Esophagus muscularis mucosa (tissue), 4 donors: ENCODE data around the gene SDF2L1. TPM values are rescaled to one million over a fixed set of nuclear protein-coding genes. Genes with fewer than 3 reads are reported as not detected.
"Not testable (repeated sequence)": the region's sequence is repeated elsewhere in the genome, so short reads cannot be mapped to it uniquely, and the experiment has no call there.

Experiments used
- DNase-seq: peaks from one replicate; pipeline ENCODE4 v3.0.0-alpha.2; 2017; ENCODE audit errors: extremely low spot score
- H3K27ac ChIP-seq, 4 donors: fragments of 200-600 bp; sonication (generic); replicated peaks in 1 of 4; 1 replicate in 3 of 4; 2 replicates in 1 of 4; pipeline ENCODE4 v1.5.1; 2016 to 2019; ENCODE audit warnings: mild to moderate bottlenecking in 1 of 4
- H3K27me3 ChIP-seq, 4 donors: fragments of 200-600 bp; sonication (generic); one replicate each; pipeline versions ENCODE4 v1.5.1 to v1.6.0; 2016 to 2019
- H3K36me3 ChIP-seq, 4 donors: fragments of 200-600 bp; sonication (generic); one replicate each; pipeline ENCODE4 v1.5.1; 2016 to 2019
- H3K4me1 ChIP-seq, 4 donors: fragments of 200-600 bp; sonication (generic); one replicate each; pipeline ENCODE4 v1.5.1; 2016 to 2019
- H3K4me3 ChIP-seq, 4 donors: fragments of 200-600 bp; sonication (generic); 1 replicate in 2 of 4; 2 replicates in 2 of 4; pipeline ENCODE4 v1.5.1; 2016 to 2019; ENCODE audit warnings: mild to moderate bottlenecking in 4 of 4, moderate library complexity in 1 of 4
- H3K9me3 ChIP-seq, 4 donors: fragments of 200-600 bp; sonication (generic); 1 replicate in 3 of 4; 2 replicates in 1 of 4; pipeline ENCODE4 v1.5.1; 2016 to 2019
- CTCF ChIP-seq, 3 experiments: fragments of 200-600 bp in 2 of 3; fragments of 450-650 bp in 1 of 3; sonication (generic) in 2 of 3; IDR thresholded peaks; one replicate each; pipeline ENCODE4 v1.5.1; 2017 to 2019; ENCODE audit warnings: antibody characterized with exemption in 3 of 3, mild to moderate bottlenecking in 2 of 3, moderate library complexity in 1 of 3
- EP300 ChIP-seq: sonication (generic); formaldehyde crosslinking; IDR thresholded peaks from one replicate; pipeline ENCODE4 v1.6.1; 2017; ENCODE audit warnings: antibody characterized with exemption
- POLR2A ChIP-seq: fragments of 450-650 bp; IDR thresholded peaks from one replicate; pipeline ENCODE4 v1.6.1; 2017; ENCODE audit warnings: antibody characterized with exemption, moderate library complexity, mild to moderate bottlenecking, low read depth
- POLR2AphosphoS5 ChIP-seq, 2 donors: sonication (generic); formaldehyde crosslinking; IDR thresholded peaks; one replicate each; pipeline ENCODE4 v1.6.1; 2017; ENCODE audit warnings: antibody characterized with exemption in 2 of 2
- WGBS: methylation state at CpG from one replicate; pipeline ENCODE4 v1.1.5; 2018; 5-methylcytosine and 5-hydroxymethylcytosine counted together
- intact Hi-C: fragments of 100-400 bp; cut with DNase I; formaldehyde crosslinking; loops from one replicate; pipeline ENCODE4 v1.15.1; 2023
- total RNA-seq, 4 donors: library from RNA; depleted of rRNA; stranded (reverse); fragments of >200 nt; gene quantifications; one replicate each; pipeline versions ENCODE4 v1.1.0 to v1.2.1, GENCODE V29; 2016

The SDF2L1 gene
- total RNA-seq, 4 donors from 2014 or later = 22.4 to 40.8 (median 29.3) TPM

- no peak overlapping the region for H3K27ac ChIP-seq
- no peak for DNase-seq
- intact Hi-C loops = no loop called here
- no peaks in the 10 kb centered on the region for H3K9me3 ChIP-seq
- peaks cover 0 to 35% (median 10%) of the 10 kb centered on the region in 4 donors for H3K36me3 ChIP-seq
- 90% methylated on average over 16 of the region's 22 CpGs for WGBS
- TF ChIP-seq CTCF (IDR thresholded peaks at IDR 0.05) = no peak
- TF ChIP-seq EP300 = no peak
- TF ChIP-seq POLR2A = no peak
- no peak for TF ChIP-seq POLR2AphosphoS5 (IDR thresholded peaks at IDR 0.05)
- no peaks in the 10 kb centered on the region for H3K27me3 ChIP-seq
- peaks cover 20 to 36% (median 31%) of the 10 kb centered on the region in 4 donors for H3K4me1 ChIP-seq
- peak overlapping the region in 1 of 4 donors; percentile 84 for H3K4me3 ChIP-seq
Observed at GRCh38 chr22:21643533-21644357, 1.6 kb downstream of the SDF2L1 start.

- H3K9me3 ChIP-seq, H3K27ac ChIP-seq, H3K4me3 ChIP-seq, H3K27me3 ChIP-seq, intact Hi-C loops, DNase-seq: not testable (repeated sequence)
- WGBS = 91% methylated on average over 6 of the region's 6 CpGs
- peaks cover 20 to 36% (median 31%) of the 10 kb centered on the region in 4 donors for H3K4me1 ChIP-seq
- H3K36me3 ChIP-seq = peaks cover 0 to 42% (median 13%) of the 10 kb centered on the region in 4 donors
Observed at GRCh38 chr22:21645513-21645912, 3.4 kb downstream of the SDF2L1 start.

- H3K4me1 ChIP-seq = peaks cover 26 to 36% (median 30%) of the 10 kb centered on the region in 4 donors
- H3K4me3 ChIP-seq = no peak overlapping the region
- TF ChIP-seq CTCF (IDR thresholded peaks at IDR 0.05) (peak; percentile 81 to 92 (median 85)), POLR2A (no peak), EP300 (no peak), POLR2AphosphoS5 (IDR thresholded peaks at IDR 0.05) (peak in 1 of 2 donors; percentile 9)
- no peaks in the 10 kb centered on the region for H3K9me3 ChIP-seq
- intact Hi-C loops = no loop called here
- peaks cover 0 to 42% (median 13%) of the 10 kb centered on the region in 4 donors for H3K36me3 ChIP-seq
- WGBS = 46% methylated on average over 14 of the region's 14 CpGs
- H3K27ac ChIP-seq = no peak overlapping the region
- H3K27me3 ChIP-seq = no peaks in the 10 kb centered on the region
- DNase-seq = no peak
Observed at GRCh38 chr22:21646608-21647590, 4.8 kb downstream of the SDF2L1 start.

GRCh38 chr22:21650280-21650679 lies 8.2 kb downstream of the SDF2L1 start:
- 94% methylated on average over 7 of the region's 7 CpGs for WGBS
- H3K27ac ChIP-seq = no peak overlapping the region
- H3K27me3 ChIP-seq = peaks cover 0 to 9% (median 0%) of the 10 kb centered on the region in 4 donors
- no peak overlapping the region for H3K4me3 ChIP-seq
- DNase-seq = no peak
- H3K4me1 ChIP-seq = peaks cover 22 to 30% (median 25%) of the 10 kb centered on the region in 4 donors
- H3K36me3 ChIP-seq = peaks cover 0 to 26% (median 5%) of the 10 kb centered on the region in 4 donors
- TF ChIP-seq CTCF (IDR thresholded peaks at IDR 0.05) = no peak
- TF ChIP-seq POLR2A = no peak
- no peak for TF ChIP-seq POLR2AphosphoS5 (IDR thresholded peaks at IDR 0.05)
- no peak for TF ChIP-seq EP300
- intact Hi-C loops = no loop called here
- H3K9me3 ChIP-seq = no peaks in the 10 kb centered on the region
